Measurements from ENCODE around the gene LIN37. TPM values are rescaled to one million over a fixed set of nuclear protein-coding genes. Genes with fewer than 3 reads are reported as not detected.

The LIN37 gene
- total RNA-seq, 2 donors from 2014 or later, result 5.1 to 7.5 TPM

- Histone ChIP-seq H3K4me3 (peak overlapping the region; percentile 88), H3K9me3 (no peaks in the 10 kb centered on the region), H3K9ac (ENCODE audit: low read depth in 2 of 2, low read length in 2 of 2) (peak overlapping the region; percentile 19 to 43), H3K36me3 (no peaks in the 10 kb centered on the region), H3K27me3 (no peaks in the 10 kb centered on the region), H3K27ac (no peak overlapping the region), H3K4me1 (no peaks in the 10 kb centered on the region)
- no peak for TF ChIP-seq CTCF (IDR thresholded peaks at IDR 0.05)
- no peak for DNase-seq
- intact Hi-C loops (cut with DNase I), result no loop called here
Measured at GRCh38 chr19:35774274-35775045, 26.1 kb downstream of the LIN37 start.

- Histone ChIP-seq H3K9ac (ENCODE audit: low read depth in 2 of 2, low read length in 2 of 2) (peak overlapping the region in 1 of 2 donors; percentile 19), H3K4me1 (no peaks in the 10 kb centered on the region), H3K27ac (no peak overlapping the region), H3K36me3 (no peaks in the 10 kb centered on the region), H3K4me3 (peak overlapping the region; percentile 88), H3K9me3 (no peaks in the 10 kb centered on the region), H3K27me3 (no peaks in the 10 kb centered on the region)
- intact Hi-C loops (cut with DNase I), result no loop called here
- TF ChIP-seq CTCF (IDR thresholded peaks at IDR 0.05), result no peak
- DNase-seq, result no peak
Measured at GRCh38 chr19:35775046-35775297, 26.6 kb downstream of the LIN37 start.

GRCh38 chr19:35775298-35776101 lies 27.1 kb downstream of the LIN37 start, which contains the start of gene ARHGAP33:
TSS of gene ARHGAP33 (plus strand) at chr19:35775564. CDS start at chr19:35775659, 95 bp downstream.
- Histone ChIP-seq H3K4me1 (no peaks in the 10 kb centered on the region), H3K27ac (no peak within 1 kb of the TSS), H3K4me3 (peak within 1 kb of the TSS; percentile 88), H3K27me3 (no peaks in the 10 kb centered on the region), H3K9ac (ENCODE audit: low read depth in 2 of 2, low read length in 2 of 2) (peak within 1 kb of the TSS; percentile 51 to 66), H3K9me3 (no peaks in the 10 kb centered on the region), H3K36me3 (no peaks in the 10 kb centered on the region)
- intact Hi-C loops (cut with DNase I), result no loop called here
- DNase-seq, result peak; percentile 100
- TF ChIP-seq CTCF (IDR thresholded peaks at IDR 0.05), result no peak

- no peak for DNase-seq
- peak overlapping the region; percentile 88 for H3K4me3 ChIP-seq
- H3K4me1 ChIP-seq, result no peaks in the 10 kb centered on the region
- TF ChIP-seq CTCF (IDR thresholded peaks at IDR 0.05), result no peak
- peak overlapping the region in 1 of 2 donors; percentile 35 for H3K9ac ChIP-seq (ENCODE audit: low read depth in 2 of 2, low read length in 2 of 2)
- no peaks in the 10 kb centered on the region for H3K9me3 ChIP-seq
- intact Hi-C loops (cut with DNase I), result no loop called here
- H3K36me3 ChIP-seq, result no peaks in the 10 kb centered on the region
- H3K27me3 ChIP-seq, result no peaks in the 10 kb centered on the region
- no peak overlapping the region for H3K27ac ChIP-seq
Measured at GRCh38 chr19:35776102-35776788, 27.9 kb downstream of the LIN37 start.

GRCh38 chr19:35777086-35777841 lies 28.9 kb downstream of the LIN37 start:
- DNase-seq, result no peak
- Histone ChIP-seq H3K9ac (ENCODE audit: low read depth in 2 of 2, low read length in 2 of 2) (no peak overlapping the region), H3K27me3 (no peaks in the 10 kb centered on the region), H3K9me3 (no peaks in the 10 kb centered on the region), H3K4me1 (no peaks in the 10 kb centered on the region), H3K27ac (no peak overlapping the region), H3K4me3 (no peak overlapping the region), H3K36me3 (no peaks in the 10 kb centered on the region)
- intact Hi-C loops (cut with DNase I), result no loop called here
- no peak for TF ChIP-seq CTCF (IDR thresholded peaks at IDR 0.05)
